Small intestine (tissue), 7 donors: ENCODE measurements around the gene KIF25. TPM values are rescaled to one million over a fixed set of nuclear protein-coding genes. Genes with fewer than 3 reads are reported as not detected.

Experiments
- DNase-seq, 2 donors: peaks; one replicate each; pipeline versions ENCODE4 v3.0.0 to v3.0.0-alpha.2; 2013
- FAIRE-seq: peaks from 2 replicates; lab custom pipeline; 2012; peaks lifted over from hg19 to GRCh38; lab: Jason Lieb, UNC
- H3K27ac ChIP-seq, 3 donors: one replicate each; pipeline ENCODE4 v1.5.1; 2013; ENCODE audit warnings: low read length in 2 of 3, mild to moderate bottlenecking in 2 of 3, control low read depth in 1 of 3, inconsistent platforms in 1 of 3, low read depth in 1 of 3, moderate library complexity in 1 of 3
- H3K27me3 ChIP-seq, 3 donors: one replicate each; pipeline ENCODE4 v1.6.1; 2013; ENCODE audit warnings: low read length in 3 of 3, inconsistent platforms in 1 of 3; ENCODE audit not compliant: control insufficient read depth in 3 of 3, insufficient read depth in 3 of 3
- H3K36me3 ChIP-seq, 3 donors: one replicate each; pipeline ENCODE4 v1.6.1; 2013; ENCODE audit warnings: low read length in 3 of 3, inconsistent platforms in 1 of 3, low read depth in 1 of 3, mild to moderate bottlenecking in 1 of 3, moderate library complexity in 1 of 3; ENCODE audit not compliant: control insufficient read depth in 3 of 3, insufficient read depth in 2 of 3
- H3K4me1 ChIP-seq, 3 donors: one replicate each; pipeline ENCODE4 v1.6.1; 2013; ENCODE audit warnings: low read length in 2 of 3, inconsistent platforms in 1 of 3, low read depth in 1 of 3, mild to moderate bottlenecking in 1 of 3, moderate library complexity in 1 of 3; ENCODE audit not compliant: control insufficient read depth in 3 of 3, insufficient read depth in 2 of 3
- H3K4me3 ChIP-seq, 3 donors: one replicate each; pipeline ENCODE4 v1.5.1; 2013; ENCODE audit warnings: low read length in 3 of 3, control low read depth in 1 of 3, inconsistent platforms in 1 of 3, low read depth in 1 of 3, mild to moderate bottlenecking in 1 of 3, moderate library complexity in 1 of 3
- H3K9me3 ChIP-seq, 2 donors: one replicate each; pipeline ENCODE4 v1.6.1; 2013; ENCODE audit warnings: low read depth in 1 of 2, low read length in 1 of 2; ENCODE audit not compliant: control insufficient read depth in 2 of 2, insufficient read depth in 1 of 2
- WGBS, 3 donors: extraction: QIAGEN DNeasy Blood & Tissue Kit; methylation state at CpG; one replicate each; pipeline ENCODE4 v1.1.7; 2013; 5-methylcytosine and 5-hydroxymethylcytosine counted together
- polyA plus RNA-seq, 4 donors: library from polyadenylated mRNA; stranded (reverse) in 3 of 4; unstranded in 1 of 4; fragments of 200-250 nt in 3 of 4; fragments of 120-200 nt in 1 of 4; gene quantifications; one replicate each; pipeline versions ENCODE4 v1.2.1 to v1.2.3, GENCODE V29; 2013
- donor health status: healthy with polysubstance abuse.
- donor health status: control.
- donor health status: control.
- donor health status: Bipolar disorder and iron deficiency.
- donor health status: healthy.

KIF25 gene
- polyA plus RNA-seq, 4 donors = 0.16 to 0.66 TPM; not detected in 2

- Histone ChIP-seq H3K36me3 (no peaks in the 10 kb centered on the region), H3K27ac (no peak overlapping the region), H3K9me3 (no peaks in the 10 kb centered on the region), H3K27me3 (no peaks in the 10 kb centered on the region), H3K4me1 (no peaks in the 10 kb centered on the region), H3K4me3 (no peak overlapping the region)
- FAIRE-seq (no peak), DNase-seq (no peak)
- WGBS, 3 donors = 83 to 90% (median 89%) methylated on average over 11 of the region's 11 CpGs
Observed at GRCh38 chr6:168064226-168064807, 66.8 kb downstream of the KIF25 start.

- DNase-seq (no peak), FAIRE-seq (no peak)
- H3K9me3 ChIP-seq = no peaks in the 10 kb centered on the region
- H3K4me3 ChIP-seq = no peak overlapping the region
- 88 to 92% (median 90%) methylated on average over 23 to 24 of the region's 24 CpGs for WGBS, 3 donors
- H3K36me3 ChIP-seq = no peaks in the 10 kb centered on the region
- H3K4me1 ChIP-seq = no peaks in the 10 kb centered on the region
- H3K27ac ChIP-seq = no peak overlapping the region
- H3K27me3 ChIP-seq = no peaks in the 10 kb centered on the region
Observed at GRCh38 chr6:168067081-168067759, 69.7 kb downstream of the KIF25 start.

GRCh38 chr6:168070804-168071203 lies 73.3 kb downstream of the KIF25 start:
- 86 to 87% (median 87%) methylated on average over 7 of the region's 7 CpGs for WGBS, 3 donors
- H3K27me3 ChIP-seq = no peaks in the 10 kb centered on the region

GRCh38 chr6:168071620-168072019 lies 74.1 kb downstream of the KIF25 start:
- DNase-seq (no peak), FAIRE-seq (no peak)
- WGBS, 3 donors = 57 to 81% (median 74%) methylated on average over 9 of the region's 9 CpGs
- H3K4me1 ChIP-seq = no peaks in the 10 kb centered on the region
- no peak overlapping the region for H3K27ac ChIP-seq
- H3K27me3 ChIP-seq = no peaks in the 10 kb centered on the region
- H3K4me3 ChIP-seq = no peak overlapping the region
- no peaks in the 10 kb centered on the region for H3K9me3 ChIP-seq
- H3K36me3 ChIP-seq = peaks cover 0 to 2% (median 0%) of the 10 kb centered on the region in 3 donors

More at GRCh38 chr6:168070804-168071203, 73.3 kb downstream of the KIF25 start:
- no peaks in the 10 kb centered on the region for H3K9me3 ChIP-seq
- H3K27ac ChIP-seq = no peak overlapping the region
- FAIRE-seq = no peak
- peaks cover 0 to 2% (median 0%) of the 10 kb centered on the region in 3 donors for H3K36me3 ChIP-seq
- DNase-seq = no peak
- H3K4me3 ChIP-seq = no peak overlapping the region
- no peaks in the 10 kb centered on the region for H3K4me1 ChIP-seq

GRCh38 chr6:168072261-168072660 lies 74.8 kb downstream of the KIF25 start:
- Histone ChIP-seq H3K9me3 (no peaks in the 10 kb centered on the region), H3K36me3 (peaks cover 0 to 2% (median 0%) of the 10 kb centered on the region in 3 donors), H3K27ac (no peak overlapping the region), H3K27me3 (no peaks in the 10 kb centered on the region), H3K4me3 (no peak overlapping the region), H3K4me1 (no peaks in the 10 kb centered on the region)
- FAIRE-seq (no peak), DNase-seq (no peak)
- 87 to 93% (median 90%) methylated on average over 22 to 24 of the region's 24 CpGs for WGBS, 3 donors

GRCh38 chr6:168072730-168073129 lies 75.3 kb downstream of the KIF25 start:
- Histone ChIP-seq H3K9me3 (no peaks in the 10 kb centered on the region), H3K36me3 (peaks cover 0 to 2% (median 0%) of the 10 kb centered on the region in 3 donors), H3K27me3 (no peaks in the 10 kb centered on the region), H3K27ac (no peak overlapping the region), H3K4me3 (no peak overlapping the region), H3K4me1 (no peaks in the 10 kb centered on the region)
- WGBS, 3 donors = 65 to 72% (median 72%) methylated on average over 4 of the region's 4 CpGs
- DNase-seq (no peak), FAIRE-seq (no peak)

GRCh38 chr6:168073937-168074730 lies 76.7 kb downstream of the KIF25 start:
- 78 to 84% (median 80%) methylated on average over 13 of the region's 13 CpGs for WGBS, 3 donors
- Histone ChIP-seq H3K36me3 (peaks cover 0 to 2% (median 0%) of the 10 kb centered on the region in 3 donors), H3K27me3 (no peaks in the 10 kb centered on the region), H3K4me3 (no peak overlapping the region), H3K27ac (no peak overlapping the region), H3K4me1 (peaks cover 0 to 9% (median 4%) of the 10 kb centered on the region in 3 donors), H3K9me3 (no peaks in the 10 kb centered on the region)
- no peak for DNase-seq
- no peak for FAIRE-seq

- H3K4me3 ChIP-seq = no peak overlapping the region
- 82 to 92% (median 88%) methylated on average over 13 of the region's 13 CpGs for WGBS, 3 donors
- H3K36me3 ChIP-seq = peaks cover 0 to 2% (median 0%) of the 10 kb centered on the region in 3 donors
- no peaks in the 10 kb centered on the region for H3K9me3 ChIP-seq
- H3K4me1 ChIP-seq = peaks cover 0 to 19% (median 8%) of the 10 kb centered on the region in 3 donors
- no peak overlapping the region for H3K27ac ChIP-seq
- FAIRE-seq (no peak), DNase-seq (no peak)
- no peaks in the 10 kb centered on the region for H3K27me3 ChIP-seq
Observed at GRCh38 chr6:168075216-168075615, 77.7 kb downstream of the KIF25 start.
